Adipocyte (in vitro differentiated cells): ENCODE results near the gene GULP1.
A peak's percentile ranks its signal among the peaks of the same experiment; 100 is the strongest.

Experiments
- DNase-seq: peaks from one replicate; pipeline ENCODE4 v3.0.0-alpha.2; 2015; ENCODE audit warnings: low read depth
- H3K27me3 ChIP-seq: replicated peaks from 2 replicates; pipeline ENCODE4 v1.7.0; 2013; ENCODE audit warnings: mild to moderate bottlenecking, low read length, moderate library complexity; ENCODE audit not compliant: control insufficient read depth, insufficient read depth
- H3K36me3 ChIP-seq: 2 replicates; pipeline ENCODE4 v1.7.0; 2013; ENCODE audit warnings: low read length, mild to moderate bottlenecking, moderate library complexity; ENCODE audit not compliant: control insufficient read depth, insufficient read depth, severe bottlenecking
- H3K4me1 ChIP-seq: 2 replicates; pipeline ENCODE4 v1.7.0; 2013; ENCODE audit warnings: mild to moderate bottlenecking, low read length, moderate library complexity; ENCODE audit not compliant: control insufficient read depth, insufficient read depth
- H3K4me3 ChIP-seq: 2 replicates; pipeline ENCODE4 v1.7.0; 2013; ENCODE audit warnings: mild to moderate bottlenecking, low read length, moderate library complexity
- H3K9ac ChIP-seq: 2 replicates; pipeline ENCODE4 v1.7.0; 2013; ENCODE audit warnings: mild to moderate bottlenecking, low read length, moderate library complexity
- H3K9me3 ChIP-seq: 2 replicates; pipeline ENCODE4 v1.7.0; 2013; ENCODE audit warnings: mild to moderate bottlenecking, low read length, moderate library complexity; ENCODE audit not compliant: control insufficient read depth

GULP1 gene

GRCh38 chr2:188345831-188346458, 54.3 kb downstream of the GULP1 start:
- H3K4me1 ChIP-seq, result peaks cover 11% of the 10 kb centered on the region
- DNase-seq, result no peak
- H3K4me3 ChIP-seq, result no peak overlapping the region
- no peaks in the 10 kb centered on the region for H3K36me3 ChIP-seq
- no peaks in the 10 kb centered on the region for H3K27me3 ChIP-seq
- H3K9me3 ChIP-seq, result no peaks in the 10 kb centered on the region
- no peak overlapping the region for H3K9ac ChIP-seq

- Histone ChIP-seq H3K36me3 (no peaks in the 10 kb centered on the region), H3K4me1 (peaks cover 11% of the 10 kb centered on the region), H3K9ac (no peak overlapping the region), H3K9me3 (no peaks in the 10 kb centered on the region), H3K4me3 (no peak overlapping the region), H3K27me3 (no peaks in the 10 kb centered on the region)
- DNase-seq, result peak; percentile 68
These were observed 57.3 kb downstream of the GULP1 start for GRCh38 chr2:188349019-188349418.

- Histone ChIP-seq H3K36me3 (no peaks in the 10 kb centered on the region), H3K9me3 (no peaks in the 10 kb centered on the region), H3K27me3 (no peaks in the 10 kb centered on the region), H3K9ac (no peak overlapping the region), H3K4me1 (peaks cover 8% of the 10 kb centered on the region), H3K4me3 (no peak overlapping the region)
- DNase-seq, result no peak
These were observed 61.6 kb downstream of the GULP1 start for GRCh38 chr2:188353282-188353681.

- Histone ChIP-seq H3K4me1 (no peaks in the 10 kb centered on the region), H3K9me3 (no peaks in the 10 kb centered on the region), H3K4me3 (no peak overlapping the region), H3K36me3 (no peaks in the 10 kb centered on the region), H3K27me3 (no peaks in the 10 kb centered on the region), H3K9ac (no peak overlapping the region)
- no peak for DNase-seq
These were observed 69.0 kb downstream of the GULP1 start for GRCh38 chr2:188360485-188361263.

GRCh38 chr2:188364033-188364630, 72.5 kb downstream of the GULP1 start:
- Histone ChIP-seq H3K9me3 (no peaks in the 10 kb centered on the region), H3K4me3 (no peak overlapping the region), H3K27me3 (no peaks in the 10 kb centered on the region), H3K9ac (no peak overlapping the region), H3K36me3 (no peaks in the 10 kb centered on the region), H3K4me1 (no peaks in the 10 kb centered on the region)
- no peak for DNase-seq

GRCh38 chr2:188365058-188365641, 73.5 kb downstream of the GULP1 start:
- no peak for DNase-seq
- Histone ChIP-seq H3K4me3 (no peak overlapping the region), H3K27me3 (no peaks in the 10 kb centered on the region), H3K9me3 (no peaks in the 10 kb centered on the region), H3K9ac (no peak overlapping the region), H3K36me3 (no peaks in the 10 kb centered on the region), H3K4me1 (no peaks in the 10 kb centered on the region)

- H3K9ac ChIP-seq, result no peak overlapping the region
- no peak overlapping the region for H3K4me3 ChIP-seq
- H3K9me3 ChIP-seq, result no peaks in the 10 kb centered on the region
- H3K36me3 ChIP-seq, result no peaks in the 10 kb centered on the region
- no peaks in the 10 kb centered on the region for H3K27me3 ChIP-seq
- H3K4me1 ChIP-seq, result no peaks in the 10 kb centered on the region
- no peak for DNase-seq
These were observed 75.5 kb downstream of the GULP1 start for GRCh38 chr2:188367164-188367563.

- H3K9ac ChIP-seq, result no peak overlapping the region
- DNase-seq, result peak; percentile 64
- no peak overlapping the region for H3K4me3 ChIP-seq
- no peaks in the 10 kb centered on the region for H3K36me3 ChIP-seq
- no peaks in the 10 kb centered on the region for H3K9me3 ChIP-seq
- H3K4me1 ChIP-seq, result no peaks in the 10 kb centered on the region
- H3K27me3 ChIP-seq, result no peaks in the 10 kb centered on the region
These were observed 77.7 kb downstream of the GULP1 start for GRCh38 chr2:188369365-188369764.

GRCh38 chr2:188378371-188378950, 86.8 kb downstream of the GULP1 start:
- Histone ChIP-seq H3K9ac (no peak overlapping the region), H3K27me3 (no peaks in the 10 kb centered on the region), H3K4me1 (peaks cover 11% of the 10 kb centered on the region), H3K4me3 (no peak overlapping the region), H3K36me3 (no peaks in the 10 kb centered on the region), H3K9me3 (no peaks in the 10 kb centered on the region)
- peak; percentile 31 for DNase-seq

- Histone ChIP-seq H3K27me3 (no peaks in the 10 kb centered on the region), H3K4me3 (no peak overlapping the region), H3K9me3 (no peaks in the 10 kb centered on the region), H3K9ac (no peak overlapping the region), H3K4me1 (peaks cover 11% of the 10 kb centered on the region), H3K36me3 (no peaks in the 10 kb centered on the region)
- DNase-seq, result no peak
These were observed 88.1 kb downstream of the GULP1 start for GRCh38 chr2:188379748-188380147.

GRCh38 chr2:188380280-188380679, 88.6 kb downstream of the GULP1 start:
- DNase-seq, result no peak

More at GRCh38 chr2:188380280-188380679, 88.6 kb downstream of the GULP1 start:
- Histone ChIP-seq H3K36me3 (no peaks in the 10 kb centered on the region), H3K9ac (no peak overlapping the region), H3K4me1 (peaks cover 11% of the 10 kb centered on the region), H3K4me3 (no peak overlapping the region), H3K27me3 (no peaks in the 10 kb centered on the region), H3K9me3 (no peaks in the 10 kb centered on the region)
